D341Med (cell line): ENCODE measurements around the gene DCTN2.
"Not testable (repeated sequence)": the region's sequence is repeated elsewhere in the genome, so short reads cannot be mapped to it uniquely, and the experiment has no call there.

ENCODE experiments used
- DNase-seq: peaks from one replicate; pipeline ENCODE4 v3.0.0; 2012; ENCODE audit warnings: low spot score

DCTN2 gene

DNA sequence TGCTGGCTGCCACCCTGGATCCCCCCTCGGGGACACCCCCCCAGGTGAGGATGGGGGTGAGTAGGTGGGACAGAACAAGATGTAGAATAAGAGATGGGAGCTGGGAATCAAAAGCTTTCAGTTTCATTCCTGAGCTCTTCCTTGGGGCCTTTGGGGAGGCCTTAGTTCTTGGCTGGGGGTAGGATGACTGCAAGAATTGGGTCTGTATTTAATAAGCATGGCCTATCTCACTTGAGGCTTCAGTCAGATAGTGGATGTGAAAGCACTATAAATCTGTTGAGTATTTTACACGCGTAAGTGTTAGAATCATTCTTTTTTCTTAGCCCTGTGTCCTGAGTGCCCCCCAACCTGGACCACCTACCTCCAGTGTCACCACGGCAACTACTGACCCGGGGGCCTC is 19.8 kb downstream of the DCTN2 start:
- DNase-seq, result no peak

DNA sequence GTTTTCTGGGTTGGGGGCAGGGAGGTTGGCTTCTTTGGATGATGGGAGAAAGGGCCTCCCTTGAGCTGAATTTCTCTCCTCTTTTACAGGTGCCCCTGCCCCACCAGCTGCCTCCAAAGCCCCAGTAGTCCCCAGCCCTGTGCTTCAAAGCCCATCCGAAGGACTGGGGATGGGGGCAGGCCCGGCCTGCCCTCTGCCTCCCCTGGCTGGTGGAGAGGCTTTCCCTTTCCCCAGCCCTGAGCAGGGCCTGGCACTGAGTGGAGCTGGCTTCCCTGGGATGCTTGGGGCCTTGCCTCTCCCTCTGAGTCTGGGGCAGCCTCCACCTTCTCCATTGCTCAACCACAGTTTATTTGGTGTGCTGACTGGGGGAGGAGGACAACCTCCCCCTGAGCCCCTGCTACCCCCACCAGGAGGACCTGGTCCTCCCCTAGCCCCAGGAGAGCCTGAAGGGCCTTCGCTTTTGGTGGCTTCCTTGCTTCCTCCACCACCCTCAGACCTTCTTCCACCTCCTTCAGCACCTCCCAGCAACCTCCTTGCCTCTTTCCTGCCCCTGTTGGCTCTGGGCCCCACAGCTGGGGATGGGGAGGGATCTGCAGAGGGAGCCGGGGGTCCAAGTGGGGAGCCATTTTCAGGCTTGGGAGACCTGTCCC is 20.4 kb downstream of the DCTN2 start:
- no peak for DNase-seq

DNA sequence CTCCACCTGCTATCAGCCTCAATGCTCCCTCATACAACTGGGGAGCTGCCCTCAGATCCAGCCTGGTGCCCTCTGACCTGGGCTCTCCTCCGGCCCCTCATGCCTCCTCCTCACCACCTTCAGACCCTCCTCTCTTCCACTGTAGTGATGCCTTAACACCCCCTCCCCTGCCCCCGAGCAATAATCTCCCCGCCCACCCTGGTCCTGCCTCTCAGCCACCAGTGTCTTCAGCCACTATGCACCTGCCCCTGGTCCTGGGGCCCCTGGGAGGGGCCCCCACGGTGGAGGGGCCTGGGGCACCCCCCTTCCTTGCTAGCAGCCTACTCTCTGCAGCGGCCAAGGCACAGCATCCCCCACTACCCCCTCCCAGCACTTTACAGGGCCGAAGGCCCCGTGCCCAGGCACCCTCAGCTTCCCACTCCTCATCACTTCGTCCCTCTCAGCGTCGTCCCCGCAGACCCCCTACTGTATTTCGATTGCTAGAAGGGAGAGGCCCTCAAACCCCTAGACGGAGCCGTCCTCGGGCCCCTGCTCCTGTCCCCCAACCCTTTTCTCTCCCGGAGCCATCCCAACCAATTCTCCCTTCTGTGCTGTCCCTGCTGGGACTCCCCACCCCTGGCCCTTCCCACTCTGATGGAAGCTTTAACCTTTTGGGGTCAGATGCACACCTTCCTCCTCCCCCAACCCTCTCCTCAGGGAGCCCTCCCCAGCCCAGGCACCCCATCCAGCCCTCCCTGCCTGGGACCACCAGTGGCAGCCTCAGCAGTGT is 21.2 kb downstream of the DCTN2 start:
- no peak for DNase-seq

DNA sequence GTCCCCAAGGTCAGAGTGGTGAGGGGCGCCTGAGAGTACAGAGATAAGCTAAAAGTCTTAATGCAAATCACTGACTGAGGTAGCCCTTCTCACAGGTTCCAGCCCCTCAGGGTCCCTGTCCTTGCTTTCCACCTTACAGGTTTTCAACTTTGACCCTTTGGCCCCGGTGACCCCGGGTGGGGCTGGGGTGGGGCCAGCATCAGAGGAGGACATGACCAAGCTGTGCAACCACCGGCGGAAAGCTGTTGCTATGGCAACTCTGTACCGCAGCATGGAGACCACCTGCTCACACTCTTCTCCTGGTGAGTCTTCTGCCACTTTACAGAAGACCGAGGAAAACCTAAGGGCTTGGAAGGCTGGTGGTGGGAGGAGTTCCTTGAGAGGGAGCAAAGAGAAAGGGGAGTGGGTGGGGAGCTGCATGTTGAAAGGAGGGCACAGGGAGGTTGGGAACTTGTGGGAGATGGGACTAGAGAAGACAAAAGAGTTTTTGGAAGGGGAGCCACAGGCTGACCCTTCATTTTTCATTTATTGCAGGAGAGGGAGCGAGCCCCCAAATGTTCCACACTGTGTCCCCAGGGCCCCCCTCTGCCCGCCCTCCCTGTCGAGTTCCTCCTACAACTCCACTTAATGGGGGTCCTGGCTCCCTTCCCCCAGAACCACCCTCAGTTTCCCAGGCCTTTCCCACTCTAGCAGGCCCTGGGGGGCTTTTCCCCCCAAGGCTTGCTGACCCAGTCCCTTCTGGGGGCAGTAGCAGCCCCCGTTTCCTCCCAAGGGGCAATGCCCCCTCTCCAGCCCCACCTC is 22.0 kb downstream of the DCTN2 start:
- no peak for DNase-seq

DNA sequence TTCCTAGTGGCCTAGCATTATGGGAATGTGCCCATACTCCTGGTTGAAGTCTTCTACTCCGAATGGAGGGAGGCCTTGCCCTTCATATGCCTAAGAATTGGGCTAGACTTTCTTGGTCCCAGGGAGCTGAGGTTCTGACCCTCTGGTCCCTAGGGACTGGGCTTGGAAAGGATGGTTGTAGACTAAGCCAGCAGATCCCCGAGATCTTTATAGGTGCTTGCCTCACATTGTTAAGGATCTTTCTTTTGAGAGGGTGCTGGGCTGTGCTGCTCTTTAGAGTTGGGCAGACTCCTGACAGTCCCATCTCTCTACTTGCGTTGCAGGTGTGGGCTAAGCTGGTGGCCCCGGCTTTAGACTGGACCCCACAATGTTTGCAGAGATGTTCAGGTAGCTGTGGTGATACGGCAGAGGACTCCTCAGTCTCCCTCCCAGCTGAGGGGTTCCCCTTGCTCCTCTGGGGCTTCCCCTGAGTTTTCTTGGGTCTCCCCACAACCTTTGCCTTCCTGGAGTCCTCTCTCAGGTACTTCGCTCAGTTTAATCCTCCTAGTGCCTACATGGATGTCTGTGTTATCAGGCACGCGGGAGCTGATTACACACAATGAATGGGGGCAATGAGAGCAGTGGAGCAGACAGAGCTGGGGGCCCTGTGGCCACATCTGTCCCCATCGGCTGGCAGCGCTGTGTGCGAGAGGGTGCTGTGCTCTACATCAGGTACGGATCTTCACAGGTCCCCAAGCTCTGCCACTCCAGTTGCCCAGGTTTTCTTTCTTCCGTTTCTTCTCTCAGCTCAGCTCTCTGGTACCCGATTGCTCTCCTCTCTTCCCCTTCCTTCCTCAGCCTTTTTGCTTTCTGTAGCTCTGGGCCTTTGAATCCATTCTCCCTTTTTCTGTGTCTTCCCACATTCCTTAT is 23.0 kb downstream of the DCTN2 start:
- DNase-seq, result no peak

DNA sequence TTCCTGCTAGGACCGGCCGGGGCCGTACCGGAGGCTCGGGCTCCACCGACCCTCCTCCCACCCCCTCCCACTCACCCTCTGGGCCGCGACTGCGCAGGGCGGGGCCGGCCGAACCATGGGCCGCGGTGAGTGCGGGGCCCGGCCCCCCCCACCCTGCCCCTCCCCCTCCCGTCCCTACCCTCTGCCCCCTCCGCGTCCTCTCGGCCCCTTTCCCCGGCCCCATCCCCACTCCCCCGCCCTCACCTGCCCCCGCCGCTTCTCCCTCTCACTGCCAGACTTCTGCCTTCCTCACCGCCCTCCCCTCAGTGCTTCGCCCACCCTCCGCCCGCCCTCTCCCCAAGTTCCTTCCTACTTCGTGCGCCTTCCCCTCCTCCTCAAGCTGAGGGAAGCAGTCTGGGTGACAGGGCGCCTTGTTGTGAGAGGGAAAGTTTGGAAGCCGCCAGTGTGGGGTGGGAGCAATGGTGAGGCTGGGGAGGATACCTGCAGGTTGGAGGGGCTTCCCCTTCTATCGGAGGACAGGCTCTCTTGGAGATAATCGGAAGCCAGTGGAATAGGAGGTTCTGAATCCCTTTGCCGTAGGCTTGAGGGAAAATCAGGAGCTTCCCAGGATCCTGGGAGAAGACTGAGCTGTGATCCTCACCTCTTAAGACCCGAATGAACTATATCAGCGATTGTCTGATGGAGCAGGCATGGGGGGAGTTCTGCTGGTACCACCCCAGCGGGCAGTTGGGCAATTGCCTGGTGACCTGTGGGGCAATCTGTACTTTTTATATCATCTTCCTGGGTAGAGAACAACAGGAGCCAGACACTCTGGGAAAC is 23.9 kb downstream of the DCTN2 start:
- no peak for DNase-seq

DNA sequence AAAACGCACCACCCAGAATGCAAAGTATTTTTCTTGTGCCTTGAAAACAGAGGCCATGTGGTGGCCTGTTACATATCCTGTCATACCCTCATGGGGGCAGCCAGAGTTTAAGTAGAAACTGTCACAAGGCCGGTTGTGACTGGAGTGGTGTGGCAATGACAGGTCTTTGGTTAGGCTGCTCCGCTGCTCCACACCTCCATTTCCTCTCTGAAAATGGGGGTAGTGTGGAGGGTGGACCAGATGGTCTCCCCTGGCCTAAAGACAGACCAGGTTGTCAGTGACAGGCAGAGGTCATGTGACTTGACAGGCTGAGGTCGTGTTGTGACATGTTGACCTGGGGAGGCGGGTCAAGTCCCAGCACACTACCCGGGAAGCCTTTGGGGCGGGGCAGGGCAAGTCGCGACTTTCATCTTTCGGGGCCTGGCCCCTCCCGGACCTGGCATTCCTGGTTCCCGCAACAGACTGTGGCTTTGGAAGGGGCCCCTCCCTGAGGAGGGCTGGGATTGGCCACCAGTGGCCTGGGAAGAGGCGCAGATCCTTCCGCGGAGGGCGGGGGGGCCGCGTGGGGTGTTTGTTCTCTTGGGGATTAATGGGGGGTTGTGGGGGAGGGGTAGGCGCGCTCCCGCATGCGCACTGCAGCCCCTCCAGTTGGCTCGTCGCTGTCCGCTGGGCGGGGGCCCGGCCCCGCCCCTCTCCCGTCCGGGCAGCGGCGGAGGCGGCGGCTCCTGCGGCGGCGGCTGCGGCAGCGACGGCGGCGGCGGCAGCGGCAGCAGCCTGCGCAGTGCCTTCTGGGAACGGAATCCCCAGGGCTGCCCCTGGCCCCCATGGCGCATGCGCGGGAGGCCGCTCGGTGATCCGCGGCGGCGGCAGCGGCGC is 24.7 kb downstream of the DCTN2 start, which contains the start of gene MBD6:
TSS of gene MBD6 (plus strand) at position 814 of the 876 bp plus-strand sequence. CDS start 1,480 bp downstream, outside the sequence.
- DNase-seq, result peak; percentile 96

DNA sequence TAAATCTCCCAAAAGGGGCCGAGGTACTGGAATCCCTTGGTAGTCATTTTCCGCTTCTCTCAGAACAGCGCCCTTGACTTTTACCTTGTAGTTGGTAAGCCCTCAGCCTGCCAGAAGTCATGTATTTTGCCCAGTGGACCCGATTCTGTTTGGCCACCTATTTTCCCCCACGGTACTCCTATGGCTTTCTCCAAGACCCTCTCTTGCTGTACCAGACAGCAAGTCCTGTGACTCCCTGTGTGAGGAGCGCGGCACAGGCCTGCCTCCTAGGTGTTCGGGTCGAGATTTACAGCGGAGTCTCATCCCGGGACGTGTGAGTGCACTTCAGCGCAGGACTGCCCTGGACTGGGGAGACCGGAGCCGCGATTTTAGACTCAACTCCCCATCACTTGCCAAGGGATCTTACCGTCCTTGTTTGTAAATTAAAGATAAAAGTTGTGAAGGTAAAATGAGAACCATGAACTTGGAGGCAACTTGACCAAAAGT is 25.4 kb downstream of the DCTN2 start:
- no peak for DNase-seq

DNA sequence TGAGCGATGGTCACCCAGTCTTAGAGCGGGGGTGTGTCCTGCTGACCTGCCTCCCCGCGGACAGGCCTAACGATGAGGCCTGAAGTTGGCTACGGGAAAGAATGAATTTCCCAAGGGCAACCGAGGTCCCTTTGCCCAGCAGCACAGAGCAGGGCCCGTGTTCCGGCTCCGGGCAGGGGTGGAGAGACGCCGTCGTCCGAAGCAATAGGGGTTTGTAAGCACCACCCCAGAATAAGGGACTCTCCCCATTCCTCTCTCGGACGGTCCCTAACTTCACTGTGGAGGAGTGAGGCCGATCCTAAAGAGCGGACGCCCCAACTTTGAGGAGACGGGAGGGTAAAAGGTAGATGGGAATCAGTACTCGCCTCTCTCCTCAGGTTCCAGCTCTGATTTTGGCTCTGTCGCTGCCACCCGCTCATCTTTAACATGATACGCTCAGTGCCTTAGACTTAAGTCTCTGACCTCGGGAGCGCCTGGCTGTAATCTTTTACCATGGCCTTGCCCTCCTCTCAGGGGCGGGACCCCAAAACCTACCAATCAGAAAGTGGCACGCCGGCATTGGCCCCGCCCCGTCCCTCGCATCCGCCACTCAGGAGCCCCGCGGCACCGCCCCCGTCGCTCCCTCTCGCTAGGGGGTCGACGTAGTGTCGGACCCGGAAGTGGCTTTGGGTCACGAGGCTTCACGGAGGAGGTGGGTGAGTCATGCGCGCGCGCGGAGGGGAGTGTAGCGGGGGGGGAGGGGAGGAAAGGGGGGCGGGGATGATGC is 26.8 kb downstream of the DCTN2 start, which contains the start of gene DDIT3:
TSS of gene DDIT3 (minus strand) at position 462 of the 766 bp plus-strand sequence. CDS start 3,108 bp downstream, outside the sequence.
- DNase-seq, result peak; percentile 95

DNA sequence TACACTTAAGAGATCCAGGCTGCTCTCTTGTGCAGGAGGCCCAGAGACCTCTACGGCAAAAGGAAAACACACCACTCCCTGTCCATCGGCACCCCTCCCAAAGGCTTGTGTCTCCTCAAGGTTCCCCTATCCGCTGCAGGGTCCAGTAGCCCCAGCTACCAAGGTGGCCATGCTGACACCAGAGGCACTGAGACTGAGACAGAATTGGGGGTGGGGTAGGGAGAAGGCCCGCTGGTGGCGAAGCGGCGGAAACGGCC is 27.3 kb downstream of the DCTN2 start:
- no peak for DNase-seq

DNA sequence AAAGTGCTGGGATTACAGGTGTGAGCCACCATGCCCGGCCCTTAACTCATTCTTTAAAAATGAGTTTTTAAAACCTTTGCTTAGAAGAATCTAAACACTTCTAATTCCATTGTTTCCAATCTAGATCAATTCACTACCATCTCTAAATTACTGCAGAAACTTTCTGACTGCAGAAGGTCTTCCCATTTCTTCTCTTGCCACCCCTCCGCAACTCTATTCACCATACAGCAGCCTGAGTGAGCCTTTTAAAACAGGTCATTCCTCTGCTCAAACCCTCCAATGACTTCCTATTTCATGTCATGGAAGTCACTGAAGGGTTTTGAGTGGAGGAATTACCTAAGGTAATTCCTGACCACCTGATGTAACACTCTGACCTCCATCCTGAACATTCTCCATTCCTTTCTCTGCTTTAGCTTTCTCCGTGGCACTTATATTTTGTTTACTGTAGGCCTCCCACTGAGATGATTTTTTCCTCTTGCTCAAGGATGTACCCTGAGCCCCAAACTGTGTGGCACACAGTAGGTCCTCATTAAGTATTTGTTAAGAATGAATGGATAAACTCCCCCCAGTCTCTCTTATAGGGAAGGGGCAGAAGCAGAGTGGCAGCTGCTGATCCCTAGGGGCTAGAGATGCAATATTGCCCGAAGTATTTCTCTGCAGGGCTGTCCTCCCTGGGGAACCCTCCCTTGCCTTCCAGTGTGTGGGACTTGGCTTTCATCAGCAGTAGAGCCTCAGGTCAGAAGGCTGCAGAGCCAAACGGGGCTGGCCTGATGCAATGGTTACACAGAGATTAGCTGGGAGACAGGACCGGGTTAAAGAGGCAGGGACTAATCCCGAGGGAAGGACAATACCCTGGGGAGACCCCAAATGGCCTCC is 27.8 kb downstream of the DCTN2 start:
- DNase-seq, result peak; percentile 80

DNA sequence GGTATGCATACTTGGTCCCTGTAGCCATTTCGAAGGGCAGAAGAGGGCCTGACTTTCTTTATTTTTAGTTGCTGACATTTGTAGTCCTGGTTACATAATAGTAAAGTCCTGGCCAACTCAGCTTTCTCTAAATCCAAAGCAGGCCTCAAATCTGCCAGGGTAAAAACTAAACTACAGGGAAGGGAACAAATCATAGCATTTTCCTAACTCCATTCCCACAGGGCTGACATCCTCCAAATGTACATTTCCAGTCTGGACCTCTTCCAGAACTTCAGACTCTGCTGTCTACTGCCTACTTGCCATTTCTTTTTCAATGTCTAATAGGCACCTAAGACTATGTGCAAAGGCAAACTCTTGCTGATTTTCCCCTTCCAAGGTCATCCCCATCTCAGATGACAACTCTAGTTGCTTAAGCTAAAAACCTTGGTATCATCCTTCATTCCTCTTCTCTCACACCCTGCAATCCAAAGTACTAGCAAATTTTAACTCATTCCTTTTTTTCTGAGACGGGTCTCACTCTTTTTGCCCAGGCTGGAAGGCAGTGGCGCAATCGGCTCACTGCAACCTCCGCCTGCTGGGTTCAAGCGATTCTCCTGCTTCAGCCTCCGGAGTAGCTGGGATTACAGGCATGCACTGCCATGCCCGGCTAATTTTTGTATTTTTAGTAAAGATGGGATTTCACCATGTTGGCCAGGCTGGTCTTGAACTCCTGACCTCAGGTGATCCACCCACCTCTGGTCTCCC is 28.6 kb downstream of the DCTN2 start:
- no peak for DNase-seq

DNA sequence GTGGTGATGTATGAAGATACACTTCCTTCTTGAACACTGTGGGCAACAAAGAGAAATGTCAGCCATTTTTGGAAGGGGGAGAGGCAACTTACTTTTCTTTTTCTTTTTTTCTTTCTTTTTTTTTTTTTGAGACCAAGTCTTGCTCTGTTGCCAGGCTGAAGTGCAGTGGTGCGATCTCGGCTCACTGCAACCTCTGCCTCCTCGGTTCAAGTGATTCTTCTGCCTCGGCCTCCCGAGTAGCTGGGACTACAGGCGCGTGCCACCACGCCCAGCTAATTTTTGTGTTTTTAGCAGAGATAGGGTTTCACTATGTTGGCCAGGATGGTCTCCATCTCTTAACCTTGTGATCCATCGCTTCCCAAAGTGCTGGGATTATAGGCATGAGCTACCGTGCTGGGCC is 29.3 kb downstream of the DCTN2 start:
- DNase-seq, result not testable (repeated sequence)

DNA sequence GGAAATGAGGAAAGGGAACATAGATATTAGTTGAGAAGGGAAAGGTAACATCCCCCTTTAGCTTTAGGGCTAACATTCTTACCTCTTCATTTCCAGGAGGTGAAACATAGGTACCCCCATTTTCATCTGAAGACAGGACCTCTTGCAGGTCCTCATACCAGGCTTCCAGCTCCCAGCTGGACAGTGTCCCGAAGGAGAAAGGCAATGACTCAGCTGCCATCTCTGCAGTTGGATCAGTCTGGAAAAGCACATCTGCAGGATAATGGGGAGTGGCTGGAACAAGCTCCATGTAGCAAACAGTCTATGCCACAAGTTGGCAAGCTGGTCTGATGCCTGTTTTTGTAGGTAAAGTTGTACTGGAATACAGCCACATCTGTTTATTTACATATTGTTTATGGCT is 29.8 kb downstream of the DCTN2 start:
- DNase-seq, result no peak

DNA sequence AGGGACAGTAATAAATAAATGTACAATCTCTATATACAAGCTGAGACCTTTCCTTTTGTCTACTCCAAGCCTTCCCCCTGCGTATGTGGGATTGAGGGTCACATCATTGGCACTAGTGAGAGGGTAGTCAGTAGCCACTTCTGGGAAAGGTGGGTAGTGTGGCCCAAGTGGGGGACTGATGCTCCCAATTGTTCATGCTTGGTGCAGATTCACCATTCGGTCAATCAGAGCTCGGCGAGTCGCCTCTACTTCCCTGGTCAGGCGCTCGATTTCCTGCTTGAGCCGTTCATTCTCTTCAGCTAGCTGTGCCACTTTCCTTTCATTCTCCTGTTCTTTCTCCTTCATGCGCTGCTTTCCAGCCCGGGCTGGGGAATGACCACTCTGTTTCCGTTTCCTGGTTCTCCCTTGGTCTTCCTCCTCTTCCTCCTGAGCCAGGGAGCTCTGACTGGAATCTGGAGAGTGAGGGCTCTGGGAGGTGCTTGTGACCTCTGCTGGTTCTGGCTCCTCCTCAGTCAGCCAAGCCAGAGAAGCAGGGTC is 30.3 kb downstream of the DCTN2 start:
- no peak for DNase-seq

DNA sequence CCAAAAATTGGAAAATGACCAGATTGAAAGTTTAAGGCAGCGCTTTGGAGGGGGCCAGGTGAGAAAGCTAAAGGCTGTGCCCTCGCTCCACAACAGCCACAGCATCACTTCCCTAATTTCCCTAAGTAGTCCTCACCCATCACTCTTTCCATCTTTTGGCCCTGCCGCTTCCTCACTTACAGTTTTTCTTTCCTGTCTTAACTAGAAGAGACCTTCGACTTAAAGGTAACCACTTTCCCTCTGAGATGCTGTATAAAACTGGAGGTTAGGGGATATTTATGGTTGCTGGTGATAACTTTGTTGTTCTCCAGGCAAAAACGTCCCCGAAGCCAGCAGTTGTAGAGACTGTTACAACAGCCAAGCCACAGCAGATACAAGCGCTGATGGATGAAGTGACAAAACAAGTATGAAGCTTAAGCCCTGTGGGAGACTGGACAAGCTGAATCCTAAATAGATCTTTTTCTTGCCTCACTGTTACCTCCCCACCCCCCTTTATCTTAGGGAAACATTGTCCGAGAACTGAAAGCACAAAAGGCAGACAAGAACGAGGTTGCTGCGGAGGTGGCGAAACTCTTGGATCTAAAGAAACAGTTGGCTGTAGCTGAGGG is 31.0 kb downstream of the DCTN2 start:
- no peak for DNase-seq
